ENCODE results near the gene CSTPP1.

CSTPP1 gene

DNA sequence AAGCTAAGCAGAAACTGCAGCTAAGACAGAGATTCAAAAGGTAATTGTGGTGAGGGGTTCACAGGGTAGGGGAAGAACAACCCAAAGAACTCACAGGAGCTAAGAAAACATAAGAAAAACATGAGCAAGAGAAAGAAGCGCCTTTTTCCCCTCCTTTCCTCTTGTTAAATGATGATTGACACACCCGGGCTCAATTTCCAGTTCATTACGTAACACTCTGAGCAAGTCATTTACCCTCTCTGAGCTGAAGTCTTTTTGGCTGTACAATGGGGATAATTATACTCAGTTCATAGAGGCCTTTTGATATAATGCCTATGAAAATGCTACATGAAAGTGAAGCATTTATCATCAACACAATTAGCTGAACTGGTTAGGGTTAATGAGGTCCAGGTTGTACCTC lies 35.4 kb upstream of the CSTPP1 start:
- no peaks in the 10 kb centered on the region for H3K36me3 Mint-ChIP-seq
- H3K27me3 Mint-ChIP-seq, result no peaks in the 10 kb centered on the region
- no peaks in the 10 kb centered on the region for H3K4me1 Mint-ChIP-seq
- H3K27ac Mint-ChIP-seq, result no peak overlapping the region
- no peak overlapping the region for H3K4me3 Mint-ChIP-seq
- no peaks in the 10 kb centered on the region for H3K9me3 Mint-ChIP-seq

DNA sequence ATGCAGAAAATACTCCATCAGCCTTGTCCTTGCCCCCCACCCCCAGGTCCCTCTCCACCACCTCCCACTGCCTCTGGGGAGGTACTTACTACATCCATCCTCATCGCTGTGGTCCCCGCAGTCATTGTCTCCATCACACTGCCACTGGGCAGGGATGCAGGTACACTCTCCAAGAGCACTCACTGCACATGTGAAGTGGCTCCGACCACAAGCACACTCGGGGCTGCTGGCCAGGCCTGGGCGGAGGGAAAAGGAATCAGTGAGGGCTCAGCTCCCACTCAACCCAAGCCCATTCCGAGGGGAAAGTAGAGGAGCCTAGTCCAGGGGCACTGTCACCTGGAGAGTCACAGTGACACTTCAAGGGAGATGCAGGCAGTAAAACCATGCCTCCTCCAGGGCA lies 33.9 kb upstream of the CSTPP1 start:
- no peaks in the 10 kb centered on the region for H3K9me3 Mint-ChIP-seq
- H3K4me3 Mint-ChIP-seq, result no peak overlapping the region
- H3K36me3 Mint-ChIP-seq, result no peaks in the 10 kb centered on the region
- no peaks in the 10 kb centered on the region for H3K4me1 Mint-ChIP-seq
- peaks cover 2% of the 10 kb centered on the region for H3K27me3 Mint-ChIP-seq
- H3K27ac Mint-ChIP-seq, result no peak overlapping the region

DNA sequence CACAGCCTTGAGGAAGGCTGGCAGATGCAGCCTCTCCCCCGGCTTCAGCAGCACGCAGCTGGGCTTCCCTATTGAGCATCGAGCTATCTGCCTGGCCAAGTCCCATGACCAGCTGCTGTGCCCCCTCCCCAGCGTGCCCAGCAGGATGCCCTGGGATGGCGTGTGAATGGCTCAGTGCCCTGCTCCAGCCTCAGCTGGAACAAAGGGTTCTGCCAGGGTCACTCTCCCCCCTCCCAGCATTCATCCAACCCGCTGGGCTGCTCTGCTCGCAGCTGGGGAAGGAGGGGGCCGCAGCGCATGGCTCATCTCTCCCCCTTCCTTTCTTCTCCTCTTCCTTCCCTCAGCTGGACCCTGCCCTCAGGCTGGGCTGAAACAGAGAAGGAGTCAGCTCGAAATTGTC lies 32.7 kb upstream of the CSTPP1 start:
- H3K36me3 Mint-ChIP-seq, result no peaks in the 10 kb centered on the region
- H3K9me3 Mint-ChIP-seq, result no peaks in the 10 kb centered on the region
- H3K4me3 Mint-ChIP-seq, result no peak overlapping the region
- no peaks in the 10 kb centered on the region for H3K4me1 Mint-ChIP-seq
- H3K27ac Mint-ChIP-seq, result no peak overlapping the region
- H3K27me3 Mint-ChIP-seq, result peaks cover 2% of the 10 kb centered on the region

DNA sequence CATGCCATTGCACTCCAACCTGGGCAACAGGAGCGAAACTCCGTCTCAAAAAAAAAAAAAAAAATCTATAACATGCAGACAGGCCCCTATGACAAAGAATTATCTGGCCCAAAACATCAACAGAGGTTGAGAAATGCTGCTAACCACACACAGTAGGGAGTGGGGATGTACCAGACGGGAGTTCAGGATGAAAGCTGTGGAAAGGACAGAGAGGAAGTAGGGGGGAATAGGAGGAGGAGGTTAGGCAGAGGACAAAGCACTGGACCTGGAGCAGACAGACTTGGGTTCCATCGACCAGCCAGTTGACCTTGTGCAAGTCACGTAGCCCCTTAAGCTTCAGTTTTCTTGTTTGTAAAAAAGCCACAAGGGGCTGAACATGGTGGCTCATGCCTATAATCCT lies 30.8 kb upstream of the CSTPP1 start:
- Mint-ChIP-seq H3K4me3 (no peak overlapping the region), H3K27ac (no peak overlapping the region), H3K9me3 (no peaks in the 10 kb centered on the region), H3K27me3 (peaks cover 2% of the 10 kb centered on the region), H3K36me3 (no peaks in the 10 kb centered on the region), H3K4me1 (no peaks in the 10 kb centered on the region)

DNA sequence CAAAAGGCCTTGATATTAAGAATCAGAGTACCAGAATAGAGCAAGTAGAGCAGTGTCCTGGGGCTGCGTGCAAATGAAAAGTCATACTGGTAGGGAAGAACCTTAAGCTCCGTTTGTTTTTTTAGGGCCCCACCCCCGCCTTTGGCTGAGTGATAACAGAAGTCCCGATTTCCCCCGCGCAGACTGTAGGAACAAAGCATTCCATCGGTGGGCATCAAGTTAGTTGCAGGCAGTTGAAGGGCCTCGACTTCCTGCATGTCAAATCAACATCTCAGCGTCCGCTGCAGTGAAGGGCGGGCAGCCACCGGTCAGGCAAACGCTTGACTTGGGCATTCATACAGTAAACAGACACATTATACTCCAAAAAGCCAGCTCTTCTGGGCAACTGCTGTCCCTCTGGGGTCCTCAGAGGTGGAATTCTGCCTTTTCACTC lies 29.9 kb upstream of the CSTPP1 start:
- H3K27ac Mint-ChIP-seq, result no peak overlapping the region
- no peaks in the 10 kb centered on the region for H3K4me1 Mint-ChIP-seq
- no peaks in the 10 kb centered on the region for H3K9me3 Mint-ChIP-seq
- H3K36me3 Mint-ChIP-seq, result no peaks in the 10 kb centered on the region
- H3K4me3 Mint-ChIP-seq, result no peak overlapping the region
- peaks cover 2% of the 10 kb centered on the region for H3K27me3 Mint-ChIP-seq

DNA sequence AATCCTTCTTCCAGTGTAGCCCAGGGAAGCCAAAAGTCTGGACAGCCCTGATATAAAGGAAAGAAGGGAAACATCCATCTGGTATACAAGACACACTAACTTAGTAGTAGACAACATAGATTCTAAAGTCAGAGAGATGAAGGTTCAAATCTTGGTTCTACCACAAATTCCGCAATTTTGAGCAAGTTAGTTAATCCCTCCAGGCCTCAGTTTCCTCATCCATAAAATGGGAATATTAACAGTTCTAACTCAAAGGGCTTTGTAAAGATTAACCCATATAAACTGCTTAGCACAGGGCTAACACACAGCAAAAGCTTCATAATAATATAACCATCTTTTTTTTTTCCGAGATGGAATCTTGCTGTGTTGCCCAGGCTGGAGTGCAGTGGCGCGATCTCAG lies 29.0 kb upstream of the CSTPP1 start:
- no peak overlapping the region for H3K4me3 Mint-ChIP-seq
- H3K9me3 Mint-ChIP-seq, result no peaks in the 10 kb centered on the region
- no peaks in the 10 kb centered on the region for H3K36me3 Mint-ChIP-seq
- no peak overlapping the region for H3K27ac Mint-ChIP-seq
- H3K4me1 Mint-ChIP-seq, result no peaks in the 10 kb centered on the region
- H3K27me3 Mint-ChIP-seq, result peaks cover 7% of the 10 kb centered on the region

DNA sequence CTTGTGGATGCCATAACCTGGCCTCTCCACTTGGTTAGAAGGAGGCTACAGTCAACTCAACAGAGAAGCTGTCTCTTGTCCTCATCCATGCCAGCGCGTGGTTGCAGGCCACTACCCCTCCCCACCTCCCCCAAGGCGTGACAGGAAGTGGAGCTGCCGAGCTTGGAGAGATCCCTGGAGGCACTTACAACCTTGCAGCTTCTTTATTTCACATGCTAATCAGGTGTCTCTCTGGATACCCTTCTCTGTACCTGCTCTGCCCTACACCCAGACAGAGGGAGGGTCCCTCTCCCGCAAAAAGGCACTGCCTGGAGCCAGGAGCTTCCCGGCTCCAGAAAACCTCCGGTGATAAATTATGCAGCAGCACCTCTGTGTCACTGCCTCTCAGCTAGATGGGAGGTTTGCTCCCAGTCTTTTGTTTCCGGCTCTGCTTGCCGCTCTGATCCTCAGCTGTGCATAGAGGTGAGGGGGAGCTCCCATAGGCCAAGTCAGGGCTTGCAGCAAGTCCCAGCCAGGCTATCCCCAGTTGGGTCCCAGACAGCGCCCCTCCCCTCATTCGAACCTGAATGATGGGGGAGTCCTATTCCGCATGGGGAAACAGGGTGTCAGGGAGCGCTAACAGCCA lies 23.9 kb upstream of the CSTPP1 start:
- Mint-ChIP-seq H3K4me1 (peaks cover 11% of the 10 kb centered on the region), H3K27ac (no peak overlapping the region), H3K36me3 (no peaks in the 10 kb centered on the region), H3K27me3 (peaks cover 42% of the 10 kb centered on the region), H3K9me3 (no peaks in the 10 kb centered on the region), H3K4me3 (no peak overlapping the region)

DNA sequence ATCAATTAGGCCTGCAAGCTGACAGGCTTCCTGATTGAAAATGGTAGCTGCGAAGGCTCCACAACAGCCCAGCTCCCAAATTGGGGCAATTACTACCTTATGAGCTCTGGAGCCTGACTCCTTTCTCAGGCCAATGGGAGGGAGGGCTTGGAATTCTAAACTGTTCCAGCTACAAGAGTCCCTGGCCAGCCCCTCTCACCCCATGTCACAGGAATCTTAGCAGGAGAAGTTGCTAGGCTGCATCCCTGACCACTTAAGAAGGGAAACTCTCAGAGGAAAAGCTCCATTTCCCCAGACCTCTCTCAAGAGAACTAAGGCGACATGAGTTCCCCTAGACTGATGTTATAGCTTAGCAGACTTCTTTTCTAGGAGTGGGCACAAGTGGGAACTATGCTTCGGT lies 23.1 kb upstream of the CSTPP1 start:
- H3K36me3 Mint-ChIP-seq, result no peaks in the 10 kb centered on the region
- peaks cover 42% of the 10 kb centered on the region for H3K27me3 Mint-ChIP-seq
- H3K4me1 Mint-ChIP-seq, result peaks cover 11% of the 10 kb centered on the region
- no peaks in the 10 kb centered on the region for H3K9me3 Mint-ChIP-seq
- no peak overlapping the region for H3K4me3 Mint-ChIP-seq
- H3K27ac Mint-ChIP-seq, result no peak overlapping the region

DNA sequence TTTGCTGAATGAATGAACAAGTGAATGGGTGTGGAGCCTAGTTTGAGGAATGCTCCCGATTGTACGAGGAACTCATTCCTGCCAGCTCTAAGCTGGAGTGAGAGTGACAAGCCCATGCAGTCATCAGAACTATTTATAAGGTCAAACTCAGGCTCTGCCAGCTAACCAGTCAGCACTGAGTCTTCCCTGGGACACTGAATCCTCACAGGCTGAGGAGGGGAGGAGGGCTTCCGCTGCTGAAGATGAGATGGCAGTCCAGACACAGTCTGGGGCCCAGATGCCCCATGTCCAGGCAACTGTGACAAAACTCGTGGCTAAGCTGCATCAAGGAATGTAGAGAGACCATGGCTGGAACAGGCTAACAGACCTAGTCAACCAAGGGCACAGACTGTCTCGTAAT lies 22.2 kb upstream of the CSTPP1 start:
- Mint-ChIP-seq H3K4me3 (no peak overlapping the region), H3K4me1 (peaks cover 18% of the 10 kb centered on the region), H3K27me3 (peaks cover 49% of the 10 kb centered on the region), H3K9me3 (no peaks in the 10 kb centered on the region), H3K27ac (no peak overlapping the region), H3K36me3 (no peaks in the 10 kb centered on the region)

DNA sequence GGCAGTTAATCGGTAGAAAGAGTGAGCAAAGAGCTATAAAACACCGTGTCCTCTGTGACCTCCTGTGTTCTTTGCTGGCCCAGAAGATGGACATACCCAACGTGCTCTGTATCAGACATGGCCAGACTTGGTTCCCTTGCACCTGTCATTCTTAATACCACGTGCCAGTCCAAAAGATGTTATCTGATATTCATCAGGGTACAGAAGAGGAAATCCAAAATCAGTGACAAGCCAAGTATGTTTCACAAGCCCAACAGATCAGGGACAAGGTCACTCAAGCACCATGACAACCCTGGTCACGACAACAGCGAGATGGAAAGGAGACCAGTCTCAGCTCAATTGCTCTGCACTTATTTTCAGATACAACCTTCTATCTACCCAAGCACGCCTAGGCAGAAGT lies 21.7 kb upstream of the CSTPP1 start:
- peaks cover 55% of the 10 kb centered on the region for H3K27me3 Mint-ChIP-seq
- no peak overlapping the region for H3K27ac Mint-ChIP-seq
- no peak overlapping the region for H3K4me3 Mint-ChIP-seq
- peaks cover 24% of the 10 kb centered on the region for H3K4me1 Mint-ChIP-seq
- H3K36me3 Mint-ChIP-seq, result no peaks in the 10 kb centered on the region
- no peaks in the 10 kb centered on the region for H3K9me3 Mint-ChIP-seq

DNA sequence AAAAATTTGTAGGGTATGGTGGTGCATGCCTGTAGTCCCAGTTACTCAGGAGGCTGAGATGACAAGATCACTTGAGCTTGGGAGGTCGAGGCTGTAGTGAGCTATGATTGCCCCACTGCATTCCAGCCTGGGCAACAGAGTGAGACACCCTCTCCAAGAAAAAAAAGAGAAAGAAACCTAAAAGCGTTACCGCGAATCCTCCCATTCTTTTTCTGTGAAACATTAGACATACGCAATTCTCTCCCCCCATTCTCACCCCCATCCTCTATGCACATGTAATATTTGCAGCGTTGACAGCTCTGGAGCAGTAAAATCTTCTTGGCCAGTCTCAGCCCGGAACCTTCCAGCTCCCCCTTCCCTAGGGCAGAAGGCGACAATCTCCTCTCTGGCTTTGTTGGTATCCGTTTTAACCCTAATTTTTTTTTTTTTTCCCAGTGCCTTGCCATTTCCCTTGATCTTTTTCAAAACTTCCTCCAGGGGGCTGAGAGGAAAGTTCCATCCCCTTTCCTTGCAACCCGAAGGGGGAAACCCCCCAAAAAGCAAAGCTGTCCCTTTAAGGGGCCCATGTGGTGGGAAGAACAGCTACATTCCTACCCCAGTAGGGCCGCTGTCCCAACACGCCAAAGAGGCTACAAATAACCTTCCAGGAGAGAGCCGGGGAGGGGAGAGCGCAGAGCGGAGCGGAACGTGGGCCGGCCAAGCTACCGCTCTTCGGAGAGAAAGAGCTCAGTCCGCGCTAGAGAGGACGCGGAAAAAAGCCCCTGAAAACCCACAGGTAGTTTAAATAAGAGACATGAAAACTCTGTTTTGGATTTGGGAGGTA lies 20.1 kb upstream of the CSTPP1 start:
- Mint-ChIP-seq H3K4me3 (peak overlapping the region; percentile 87), H3K36me3 (no peaks in the 10 kb centered on the region), H3K9me3 (no peaks in the 10 kb centered on the region), H3K27ac (peak overlapping the region; percentile 65), H3K4me1 (peaks cover 24% of the 10 kb centered on the region), H3K27me3 (peaks cover 56% of the 10 kb centered on the region)

DNA sequence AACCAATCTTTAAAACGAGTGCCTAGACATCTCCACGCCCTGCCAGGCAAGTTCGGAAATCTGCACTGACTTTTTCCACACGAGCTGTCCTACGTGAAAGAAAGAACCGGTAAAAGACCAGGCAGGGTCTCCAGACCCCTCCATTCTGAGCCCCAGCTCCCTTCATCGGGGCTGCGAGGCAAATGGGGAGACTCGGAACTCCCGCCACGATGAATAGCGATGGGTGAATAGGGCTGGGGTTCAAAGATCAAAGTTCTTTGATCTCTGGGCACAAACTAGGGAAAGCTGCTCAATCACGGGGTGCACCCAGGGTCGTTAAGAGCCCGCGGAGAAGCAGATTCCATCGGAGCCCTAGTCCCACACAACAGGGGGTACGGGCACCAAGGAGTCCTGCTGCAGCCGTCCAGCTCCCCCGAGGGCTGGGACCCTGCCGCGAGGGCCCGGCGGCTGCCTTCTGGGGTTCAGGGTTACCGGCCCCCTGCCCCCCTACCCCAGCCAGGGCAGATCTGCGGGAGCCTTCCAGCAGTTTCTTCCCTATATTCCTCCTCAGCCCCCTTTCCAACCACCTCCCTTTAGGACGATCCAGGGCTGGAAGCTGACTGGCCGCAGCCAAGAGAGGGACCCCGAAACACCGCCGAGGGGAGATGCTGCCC lies 19.3 kb upstream of the CSTPP1 start:
- Mint-ChIP-seq H3K27ac (no peak overlapping the region), H3K4me3 (peak overlapping the region; percentile 87), H3K27me3 (peaks cover 52% of the 10 kb centered on the region), H3K4me1 (peaks cover 24% of the 10 kb centered on the region), H3K36me3 (no peaks in the 10 kb centered on the region), H3K9me3 (no peaks in the 10 kb centered on the region)

DNA sequence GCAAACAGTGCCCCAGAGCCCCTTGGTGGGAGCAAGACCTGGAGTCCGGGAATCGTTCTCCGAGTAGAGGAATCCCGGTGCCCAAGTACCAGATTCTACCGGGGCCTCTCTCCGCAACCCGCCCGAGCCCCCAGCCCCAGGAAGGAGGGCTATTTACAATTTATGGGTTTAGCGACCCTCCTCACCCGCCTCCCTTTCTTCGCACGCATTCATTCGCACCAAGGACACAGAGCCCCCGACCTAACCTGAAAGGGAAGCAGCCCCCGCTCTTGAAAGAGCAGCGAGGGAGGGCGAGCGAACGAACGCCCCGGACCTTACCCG lies 18.8 kb upstream of the CSTPP1 start:
- Mint-ChIP-seq H3K27ac (no peak overlapping the region), H3K36me3 (no peaks in the 10 kb centered on the region), H3K27me3 (peaks cover 50% of the 10 kb centered on the region), H3K4me1 (peaks cover 24% of the 10 kb centered on the region), H3K4me3 (peak overlapping the region; percentile 73), H3K9me3 (no peaks in the 10 kb centered on the region)

DNA sequence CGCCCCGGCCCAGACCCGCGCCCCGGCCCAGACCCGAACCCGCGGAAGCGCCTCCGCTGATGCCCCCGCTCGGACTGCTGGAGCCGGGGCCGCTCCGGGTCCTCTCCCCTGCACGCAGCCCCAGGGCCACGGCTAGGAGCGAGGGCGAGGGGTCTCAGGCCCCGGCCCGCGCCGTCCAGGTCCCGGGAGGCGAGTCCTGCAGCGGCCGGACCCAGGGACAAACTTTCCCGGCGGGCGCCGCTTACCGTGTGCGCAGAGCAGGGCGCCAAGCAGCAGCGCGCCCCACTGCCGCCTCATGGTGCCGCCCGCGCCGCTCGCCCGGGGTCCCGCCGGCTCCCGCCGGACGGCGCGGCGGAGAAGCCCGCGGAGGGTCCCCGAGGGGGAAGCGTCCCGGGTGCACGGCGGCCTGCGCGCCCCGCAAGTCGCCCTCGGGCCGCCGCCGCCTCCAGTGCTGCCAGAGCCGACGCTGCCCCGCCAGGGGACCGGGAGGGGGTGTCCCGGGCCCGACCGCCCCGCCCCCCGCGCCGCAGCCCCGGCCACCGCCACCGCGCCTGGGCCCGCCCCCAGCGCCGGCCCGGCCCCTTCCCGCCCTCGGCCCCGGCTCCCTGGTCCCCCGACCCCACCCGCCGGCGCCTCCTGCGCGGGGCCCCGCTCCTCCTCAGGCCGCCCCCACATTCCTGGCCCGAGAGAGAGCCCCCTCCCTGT lies 18.3 kb upstream of the CSTPP1 start, which contains the start of gene LRP4:
Gene LRP4 (minus strand): TSS at position 468 of the 705 bp plus-strand sequence. CDS start 171 bp downstream, at position 297.
- H3K9me3 Mint-ChIP-seq, result no peaks in the 10 kb centered on the region
- H3K27me3 Mint-ChIP-seq, result peaks cover 49% of the 10 kb centered on the region
- H3K4me1 Mint-ChIP-seq, result peaks cover 24% of the 10 kb centered on the region
- no peak within 1 kb of the TSS for H3K27ac Mint-ChIP-seq
- H3K36me3 Mint-ChIP-seq, result no peaks in the 10 kb centered on the region
- peak within 1 kb of the TSS; percentile 87 for H3K4me3 Mint-ChIP-seq

DNA sequence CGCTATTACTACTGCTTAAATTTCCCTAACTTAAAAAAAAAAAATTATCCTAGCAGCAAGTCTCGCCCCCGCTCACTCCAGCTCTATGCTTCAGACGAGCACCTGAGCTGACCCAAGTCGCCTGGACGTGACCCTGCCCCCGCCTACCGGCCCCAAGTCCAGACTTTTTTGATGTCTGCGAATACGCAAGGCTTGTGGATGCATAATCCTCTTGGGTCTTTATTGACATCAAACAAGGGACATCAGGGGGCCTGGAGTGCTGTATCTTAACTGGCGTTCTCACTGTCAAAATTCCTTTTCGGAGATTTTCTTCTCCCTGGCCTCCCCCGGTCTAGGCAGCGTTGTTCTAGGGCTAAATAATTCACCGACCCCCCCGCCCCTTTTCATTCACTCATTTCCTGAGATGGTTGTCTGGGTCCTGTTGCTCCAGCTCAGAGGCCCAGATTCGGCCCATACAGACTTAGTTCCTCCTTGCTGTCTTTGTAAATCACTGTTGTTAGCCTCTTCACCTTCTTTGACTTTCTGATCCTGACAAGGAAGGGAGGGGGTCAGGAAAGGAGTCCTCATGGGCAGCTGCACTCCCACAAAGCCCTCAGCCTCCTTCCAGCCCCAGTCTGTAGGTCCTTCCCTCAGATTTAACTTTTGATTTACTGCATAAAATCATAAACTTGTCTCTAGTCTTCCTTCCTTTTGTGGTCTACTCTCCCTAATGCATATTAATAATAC lies 17.6 kb upstream of the CSTPP1 start:
- no peaks in the 10 kb centered on the region for H3K36me3 Mint-ChIP-seq
- H3K9me3 Mint-ChIP-seq, result no peaks in the 10 kb centered on the region
- H3K27me3 Mint-ChIP-seq, result peaks cover 43% of the 10 kb centered on the region
- H3K27ac Mint-ChIP-seq, result no peak overlapping the region
- peaks cover 24% of the 10 kb centered on the region for H3K4me1 Mint-ChIP-seq
- H3K4me3 Mint-ChIP-seq, result peak overlapping the region; percentile 77
